Prostate gland (tissue), 2 donors: Measurements from ENCODE around the gene IDH3B.

Experiments used
- POLR2A ChIP-seq: fragments of 450-650 bp; IDR thresholded peaks from one replicate; pipeline ENCODE4 v1.6.1; 2016; ENCODE audit warnings: antibody characterized with exemption, mild to moderate bottlenecking
- TF ChIP-seq, protein P1 (sequence below), 4 experiments: fragments of 200-600 bp in 2 of 4; fragments of 450-650 bp in 2 of 4; sonication (generic) in 2 of 4; IDR thresholded peaks; 1 replicate in 3 of 4; 2 replicates in 1 of 4; pipeline ENCODE4 v1.5.1; 2016 to 2019; ENCODE audit warnings: antibody characterized with exemption in 4 of 4, mild to moderate bottlenecking in 2 of 4, moderate library complexity in 2 of 4

DNA sequence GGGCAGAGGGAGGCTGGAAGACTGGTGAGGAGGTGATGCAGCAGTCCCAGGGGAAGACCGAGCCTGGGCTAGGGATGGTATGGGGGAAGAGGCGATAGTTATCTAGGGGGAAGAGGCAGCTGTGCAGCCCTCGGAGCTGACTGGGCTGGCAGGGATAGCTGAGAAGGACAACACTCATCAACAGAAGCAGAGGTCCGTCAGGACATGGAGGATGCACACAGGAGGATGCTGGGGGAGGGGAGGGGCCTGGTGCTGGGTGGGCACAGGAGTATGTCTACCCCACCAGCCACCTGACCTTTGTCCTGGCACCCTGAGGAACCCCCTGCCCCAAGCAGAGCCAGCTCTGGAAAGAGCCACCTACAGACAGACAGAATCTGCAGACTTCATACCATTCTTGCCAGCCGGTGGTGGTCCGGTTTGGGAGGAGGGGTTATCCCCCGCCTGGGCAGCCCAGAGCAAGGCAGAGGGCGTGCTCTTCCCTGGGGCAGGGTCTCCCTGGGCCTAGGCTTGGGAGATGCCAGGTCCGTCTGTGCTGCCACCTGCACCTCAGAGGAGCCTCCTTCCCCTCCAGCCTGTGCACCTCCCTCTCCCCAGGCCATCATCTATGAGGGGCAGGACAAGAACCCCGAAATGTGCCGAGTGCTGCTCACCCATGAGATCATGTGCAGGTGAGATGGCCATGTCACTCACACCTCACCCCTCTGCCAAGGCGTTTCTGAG lies 43.5 kb upstream of the IDH3B start:
- no peak for TF ChIP-seq POLR2A
- TF ChIP-seq, protein P1, sequence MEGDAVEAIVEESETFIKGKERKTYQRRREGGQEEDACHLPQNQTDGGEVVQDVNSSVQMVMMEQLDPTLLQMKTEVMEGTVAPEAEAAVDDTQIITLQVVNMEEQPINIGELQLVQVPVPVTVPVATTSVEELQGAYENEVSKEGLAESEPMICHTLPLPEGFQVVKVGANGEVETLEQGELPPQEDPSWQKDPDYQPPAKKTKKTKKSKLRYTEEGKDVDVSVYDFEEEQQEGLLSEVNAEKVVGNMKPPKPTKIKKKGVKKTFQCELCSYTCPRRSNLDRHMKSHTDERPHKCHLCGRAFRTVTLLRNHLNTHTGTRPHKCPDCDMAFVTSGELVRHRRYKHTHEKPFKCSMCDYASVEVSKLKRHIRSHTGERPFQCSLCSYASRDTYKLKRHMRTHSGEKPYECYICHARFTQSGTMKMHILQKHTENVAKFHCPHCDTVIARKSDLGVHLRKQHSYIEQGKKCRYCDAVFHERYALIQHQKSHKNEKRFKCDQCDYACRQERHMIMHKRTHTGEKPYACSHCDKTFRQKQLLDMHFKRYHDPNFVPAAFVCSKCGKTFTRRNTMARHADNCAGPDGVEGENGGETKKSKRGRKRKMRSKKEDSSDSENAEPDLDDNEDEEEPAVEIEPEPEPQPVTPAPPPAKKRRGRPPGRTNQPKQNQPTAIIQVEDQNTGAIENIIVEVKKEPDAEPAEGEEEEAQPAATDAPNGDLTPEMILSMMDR (IDR thresholded peaks at IDR 0.05): no peak
